ENCODE measurements around the gene TBC1D21.

The TBC1D21 gene, protein sequence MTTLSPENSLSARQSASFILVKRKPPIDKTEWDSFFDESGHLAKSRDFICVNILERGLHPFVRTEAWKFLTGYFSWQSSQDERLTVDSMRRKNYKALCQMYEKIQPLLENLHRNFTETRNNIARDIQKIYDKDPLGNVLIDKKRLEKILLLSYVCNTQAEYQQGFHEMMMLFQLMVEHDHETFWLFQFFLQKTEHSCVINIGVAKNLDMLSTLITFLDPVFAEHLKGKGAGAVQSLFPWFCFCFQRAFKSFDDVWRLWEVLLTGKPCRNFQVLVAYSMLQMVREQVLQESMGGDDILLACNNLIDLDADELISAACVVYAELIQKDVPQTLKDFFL

GRCh38 chr15:73873456-73873855 lies at the start of gene TBC1D21:
Gene TBC1D21, plus strand, starts transcription at chr15:73873564. Its CDS starts 146 bp downstream, at chr15:73873710.
- TF ChIP-seq, protein P1, sequence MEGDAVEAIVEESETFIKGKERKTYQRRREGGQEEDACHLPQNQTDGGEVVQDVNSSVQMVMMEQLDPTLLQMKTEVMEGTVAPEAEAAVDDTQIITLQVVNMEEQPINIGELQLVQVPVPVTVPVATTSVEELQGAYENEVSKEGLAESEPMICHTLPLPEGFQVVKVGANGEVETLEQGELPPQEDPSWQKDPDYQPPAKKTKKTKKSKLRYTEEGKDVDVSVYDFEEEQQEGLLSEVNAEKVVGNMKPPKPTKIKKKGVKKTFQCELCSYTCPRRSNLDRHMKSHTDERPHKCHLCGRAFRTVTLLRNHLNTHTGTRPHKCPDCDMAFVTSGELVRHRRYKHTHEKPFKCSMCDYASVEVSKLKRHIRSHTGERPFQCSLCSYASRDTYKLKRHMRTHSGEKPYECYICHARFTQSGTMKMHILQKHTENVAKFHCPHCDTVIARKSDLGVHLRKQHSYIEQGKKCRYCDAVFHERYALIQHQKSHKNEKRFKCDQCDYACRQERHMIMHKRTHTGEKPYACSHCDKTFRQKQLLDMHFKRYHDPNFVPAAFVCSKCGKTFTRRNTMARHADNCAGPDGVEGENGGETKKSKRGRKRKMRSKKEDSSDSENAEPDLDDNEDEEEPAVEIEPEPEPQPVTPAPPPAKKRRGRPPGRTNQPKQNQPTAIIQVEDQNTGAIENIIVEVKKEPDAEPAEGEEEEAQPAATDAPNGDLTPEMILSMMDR (IDR thresholded peaks at IDR 0.05) = no peak

GRCh38 chr15:73826711-73827251 lies 46.6 kb upstream of the TBC1D21 start:
- TF ChIP-seq, protein P1 (IDR thresholded peaks at IDR 0.05) = no peak

DNA sequence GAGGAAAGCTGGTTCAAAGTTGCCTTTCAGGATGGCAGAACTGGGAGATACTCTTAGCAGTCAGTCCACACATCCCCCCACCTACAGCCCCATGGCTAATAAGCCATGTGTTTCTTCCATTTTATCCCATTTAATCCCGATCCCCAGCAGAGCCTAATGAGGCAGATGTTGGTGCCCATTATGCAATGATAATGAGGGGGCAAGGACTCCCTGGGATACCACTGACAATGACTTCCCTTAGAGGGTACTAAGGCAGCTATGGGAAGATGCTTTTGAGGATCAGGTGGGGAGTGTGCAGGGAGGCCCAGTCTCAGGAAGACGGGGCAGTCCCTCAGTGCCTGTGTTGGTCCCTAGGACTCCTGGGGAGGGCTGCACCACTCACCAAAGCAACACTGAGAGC lies 43.8 kb upstream of the TBC1D21 start:
- TF ChIP-seq, protein P1 (IDR thresholded peaks at IDR 0.05) = no peak

DNA sequence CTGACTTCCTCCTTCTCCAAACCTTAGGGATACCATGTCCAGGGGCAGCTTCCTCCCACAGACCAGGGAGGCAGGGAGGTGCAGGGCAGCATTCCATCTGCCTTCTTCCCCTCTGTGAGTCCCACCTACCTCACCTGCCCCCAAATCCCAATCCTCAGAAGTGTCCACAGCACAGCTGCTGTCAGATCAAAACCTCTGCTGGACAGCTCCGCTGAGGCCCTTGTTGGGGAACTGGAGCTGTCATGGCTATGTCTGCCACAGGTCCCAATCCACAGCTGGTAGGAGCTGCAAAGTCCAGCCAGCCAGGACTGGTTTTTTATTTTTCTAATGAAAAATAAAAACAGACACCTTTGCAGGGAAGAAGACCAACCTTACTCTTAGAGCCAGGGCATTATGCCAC lies 40.7 kb upstream of the TBC1D21 start:
- TF ChIP-seq, protein P1 (IDR thresholded peaks at IDR 0.05) = no peak

- TF ChIP-seq, protein P1 (IDR thresholded peaks at IDR 0.05) = no peak
These were observed 36.5 kb upstream of the TBC1D21 start for GRCh38 chr15:73836845-73837244.

DNA sequence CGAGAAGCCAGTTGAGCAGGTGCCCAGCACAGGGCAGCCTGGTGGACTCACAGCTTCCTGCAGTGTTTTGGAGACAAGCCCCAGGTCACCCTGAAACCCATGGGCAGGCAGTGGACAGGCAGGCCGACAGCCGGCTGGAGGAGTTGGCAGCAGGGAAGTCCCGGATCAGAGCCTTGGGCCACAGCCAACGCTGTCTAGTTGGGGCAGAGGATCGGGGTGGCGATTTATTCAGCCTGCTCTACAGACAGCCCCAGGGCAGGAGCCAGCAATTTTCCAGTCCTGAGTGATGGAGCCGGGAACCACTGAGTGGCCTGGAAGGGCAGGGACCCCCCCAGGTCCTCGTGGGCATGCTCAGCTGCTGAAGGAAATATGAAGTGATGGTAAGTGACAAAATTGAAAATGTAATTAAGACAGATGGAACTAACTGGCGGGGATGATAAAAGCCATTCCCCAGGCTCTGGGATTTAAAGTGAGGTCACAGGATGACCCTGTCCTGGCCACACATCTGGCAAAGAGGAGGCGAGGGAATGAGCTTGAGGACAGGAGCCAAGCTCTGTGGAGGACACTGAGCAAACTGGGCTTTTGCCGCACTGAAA lies 34.4 kb upstream of the TBC1D21 start:
- TF ChIP-seq, protein P1 (IDR thresholded peaks at IDR 0.05) = no peak

DNA sequence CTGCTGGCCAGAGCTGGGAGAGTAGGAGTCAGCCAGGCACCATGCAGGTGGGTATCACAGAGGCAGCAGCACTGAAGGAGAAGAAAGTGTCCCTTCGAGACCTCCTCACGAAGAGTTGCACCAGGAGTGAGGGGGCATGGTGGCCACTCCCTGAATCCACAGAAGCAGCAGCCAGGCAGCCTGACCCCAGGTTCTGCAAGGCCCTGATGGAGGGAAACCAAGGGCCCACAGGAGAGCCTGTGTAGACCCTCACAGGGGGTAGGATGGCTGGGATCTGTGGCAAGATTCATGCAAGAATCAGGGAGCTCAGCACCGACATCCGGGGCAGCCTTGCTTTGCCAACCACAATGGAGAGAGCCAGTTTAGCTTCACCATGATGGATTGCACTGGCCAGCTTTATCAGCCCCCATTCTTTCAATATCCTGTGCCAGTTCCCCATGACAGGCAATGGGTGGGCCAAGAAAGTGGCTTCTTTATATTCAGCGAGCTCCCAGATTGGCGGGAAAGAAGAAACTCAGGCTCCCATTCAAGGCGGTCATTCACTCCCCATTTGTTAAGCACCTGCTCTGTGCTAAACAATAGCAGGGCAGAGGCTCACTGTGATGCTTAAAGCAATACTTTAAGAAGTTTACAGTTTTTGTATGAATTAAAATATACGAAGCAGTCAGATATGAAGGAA lies 33.5 kb upstream of the TBC1D21 start:
- TF ChIP-seq, protein P1 (IDR thresholded peaks at IDR 0.05) = no peak

Measured in LNCAP (cell line).